Left renal pelvis (tissue), 4 donors: ENCODE data around the gene CCDC70. TPM values are rescaled to one million over a fixed set of nuclear protein-coding genes. Genes with fewer than 3 reads are reported as not detected.

Source experiments
- DNase-seq, 4 donors: peaks; one replicate each; pipeline ENCODE4 v3.0.0-alpha.2; 2013; ENCODE audit warnings: low read depth in 4 of 4, low spot score in 3 of 4
- polyA plus RNA-seq, 4 donors: library from polyadenylated mRNA; unstranded; fragments of 120-200 nt; gene quantifications; one replicate each; pipeline ENCODE4 v1.2.1, GENCODE V29; 2013; ENCODE audit not compliant: insufficient read length in 4 of 4

CCDC70 gene
- polyA plus RNA-seq, 4 donors: not detected

GRCh38 chr13:51856027-51856736, 5.6 kb upstream of the CCDC70 start:
- DNase-seq: no peak

GRCh38 chr13:51856998-51857397, 4.8 kb upstream of the CCDC70 start:
- no peak for DNase-seq

GRCh38 chr13:51858433-51859247, 3.1 kb upstream of the CCDC70 start:
- no peak for DNase-seq

- DNase-seq: no peak
These were observed 1.2 kb downstream of the CCDC70 start for GRCh38 chr13:51862957-51863356.

- no peak for DNase-seq
These were observed 4.1 kb downstream of the CCDC70 start for GRCh38 chr13:51865838-51866237.

- DNase-seq: no peak
These were observed 5.3 kb downstream of the CCDC70 start for GRCh38 chr13:51867062-51867461.

- DNase-seq: no peak
These were observed 8.1 kb downstream of the CCDC70 start for GRCh38 chr13:51869916-51870315.

- no peak for DNase-seq
These were observed 8.8 kb downstream of the CCDC70 start for GRCh38 chr13:51870616-51871015.

GRCh38 chr13:51873117-51873798, 11.5 kb downstream of the CCDC70 start:
- DNase-seq: no peak

- DNase-seq: no peak
These were observed 12.1 kb downstream of the CCDC70 start for GRCh38 chr13:51873837-51874236.

- DNase-seq: peak; percentile 3 to 36 (median 6)
These were observed 12.9 kb downstream of the CCDC70 start for GRCh38 chr13:51874651-51875050.

GRCh38 chr13:51879133-51879532, 17.4 kb downstream of the CCDC70 start:
- no peak for DNase-seq

- no peak for DNase-seq
These were observed 19.5 kb downstream of the CCDC70 start for GRCh38 chr13:51881296-51881695.

GRCh38 chr13:51882570-51883225, 20.9 kb downstream of the CCDC70 start:
- no peak for DNase-seq

- DNase-seq: no peak
These were observed 21.4 kb downstream of the CCDC70 start for GRCh38 chr13:51883226-51883600.

GRCh38 chr13:51885651-51886050, 23.9 kb downstream of the CCDC70 start:
- no peak for DNase-seq

- no peak for DNase-seq
These were observed 25.7 kb downstream of the CCDC70 start for GRCh38 chr13:51887468-51887867.

GRCh38 chr13:51892657-51893056, 30.9 kb downstream of the CCDC70 start:
- no peak for DNase-seq

- no peak for DNase-seq
These were observed 32.5 kb downstream of the CCDC70 start for GRCh38 chr13:51894239-51894638.

- DNase-seq: peak in 1 of 4 donors; percentile 27
These were observed 34.4 kb downstream of the CCDC70 start for GRCh38 chr13:51895906-51896888.
